Right lobe of liver (tissue), 6 donors: ENCODE results near the gene CERS6. TPM values are rescaled to one million over a fixed set of nuclear protein-coding genes. Genes with fewer than 3 reads are reported as not detected.
A peak's percentile ranks its signal among the peaks of the same experiment; 100 is the strongest.

Experiments used
- ATAC-seq, 4 donors: fragments of 200-7000 bp; cut with Tn5 transposase; one replicate each; pipeline ENCODE4 v1.9.1; 2020; ENCODE audit warnings: mild to moderate bottlenecking in 4 of 4, moderate library complexity in 4 of 4
- DNase-seq, 3 donors: peaks; one replicate each; pipeline ENCODE4 v3.0.0-alpha.2; 2020
- H3K27ac ChIP-seq, 3 donors: fragments of 200-600 bp; one replicate each; pipeline ENCODE4 v1.8.0; 2022
- H3K27me3 ChIP-seq, 2 donors: fragments of 200-600 bp; one replicate each; pipeline ENCODE4 v1.8.0; 2022
- H3K36me3 ChIP-seq, 4 donors: fragments of 200-600 bp; sonication (generic) in 1 of 4; one replicate each; pipeline versions ENCODE4 v1.5.1 to v1.8.0; 2017 to 2022; ENCODE audit warnings: control low read depth in 1 of 4
- H3K4me1 ChIP-seq, 4 donors: fragments of 200-600 bp; sonication (generic) in 1 of 4; one replicate each; pipeline versions ENCODE4 v1.5.1 to v1.8.0; 2017 to 2022; ENCODE audit warnings: control low read depth in 1 of 4
- H3K4me3 ChIP-seq, 3 donors: fragments of 200-600 bp; one replicate each; pipeline ENCODE4 v1.8.0; 2022
- H3K9me3 ChIP-seq, 4 donors: fragments of 200-600 bp; sonication (generic) in 1 of 4; one replicate each; pipeline versions ENCODE4 v1.5.1 to v1.8.0; 2017 to 2022; ENCODE audit warnings: control low read depth in 1 of 4
- POLR2A ChIP-seq: fragments of 450-650 bp; IDR thresholded peaks from one replicate; pipeline ENCODE4 v1.6.1; 2017; ENCODE audit warnings: antibody characterized with exemption, mild to moderate bottlenecking
- WGBS: methylation state at CpG from one replicate; pipeline ENCODE4 v1.1.6; 2018; ENCODE audit warnings: low coverage, low lambda C conversion rate; ENCODE audit not compliant: insufficient coverage; ENCODE audit errors: missing lambda C conversion rate; 5-methylcytosine and 5-hydroxymethylcytosine counted together
- intact Hi-C, 2 donors: fragments of 100-400 bp; cut with DNase I; formaldehyde crosslinking; loops; one replicate each; pipeline versions ENCODE4 v1.11.2 to v1.14.1; 2022
- total RNA-seq, 6 experiments: library from RNA; depleted of rRNA in 2 of 6; stranded (reverse); fragments of >200 nt in 2 of 6; fragmentation: NEBNext Ultra II Directional in 3 of 6; extraction: Animal tissue kit (Norgen Biotek cat#: 25700) in 3 of 6; gene quantifications; one replicate each; pipeline versions ENCODE4 v1.1.0 to v1.2.4, GENCODE V29; 2016 to 2023
- TF ChIP-seq, protein P1 (sequence below), 4 donors: fragments of 200-600 bp in 3 of 4; fragments of 450-650 bp in 1 of 4; IDR thresholded peaks; one replicate each; pipeline versions ENCODE4 v1.5.1 to v1.8.0; 2016 to 2022; ENCODE audit warnings: antibody characterized with exemption in 4 of 4, mild to moderate bottlenecking in 2 of 4
- donor health status: DM: no; HTN: yes; CAD: no.
- donor health status: DM: no; HTN: no; CAD: no.
- donor health status: DM: no; HTN: no; CAD: no.
- donor health status: DM: no; HTN: yes; CAD: no.
- donor health status: DM: no; HTN: yes; CAD: no.

CERS6 gene
- total RNA-seq, 6 experiments from 2014 or later, result 10.4 to 30.1 (median 15.6) TPM

GRCh38 chr2:168577885-168578284, 121.8 kb downstream of the CERS6 start:
- Histone ChIP-seq H3K4me3 (no peak overlapping the region), H3K36me3 (no peaks in the 10 kb centered on the region), H3K4me1 (no peaks in the 10 kb centered on the region), H3K9me3 (no peaks in the 10 kb centered on the region), H3K27me3 (no peaks in the 10 kb centered on the region), H3K27ac (no peak overlapping the region)
- TF ChIP-seq, protein P1, sequence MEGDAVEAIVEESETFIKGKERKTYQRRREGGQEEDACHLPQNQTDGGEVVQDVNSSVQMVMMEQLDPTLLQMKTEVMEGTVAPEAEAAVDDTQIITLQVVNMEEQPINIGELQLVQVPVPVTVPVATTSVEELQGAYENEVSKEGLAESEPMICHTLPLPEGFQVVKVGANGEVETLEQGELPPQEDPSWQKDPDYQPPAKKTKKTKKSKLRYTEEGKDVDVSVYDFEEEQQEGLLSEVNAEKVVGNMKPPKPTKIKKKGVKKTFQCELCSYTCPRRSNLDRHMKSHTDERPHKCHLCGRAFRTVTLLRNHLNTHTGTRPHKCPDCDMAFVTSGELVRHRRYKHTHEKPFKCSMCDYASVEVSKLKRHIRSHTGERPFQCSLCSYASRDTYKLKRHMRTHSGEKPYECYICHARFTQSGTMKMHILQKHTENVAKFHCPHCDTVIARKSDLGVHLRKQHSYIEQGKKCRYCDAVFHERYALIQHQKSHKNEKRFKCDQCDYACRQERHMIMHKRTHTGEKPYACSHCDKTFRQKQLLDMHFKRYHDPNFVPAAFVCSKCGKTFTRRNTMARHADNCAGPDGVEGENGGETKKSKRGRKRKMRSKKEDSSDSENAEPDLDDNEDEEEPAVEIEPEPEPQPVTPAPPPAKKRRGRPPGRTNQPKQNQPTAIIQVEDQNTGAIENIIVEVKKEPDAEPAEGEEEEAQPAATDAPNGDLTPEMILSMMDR (IDR thresholded peaks at IDR 0.05), result no peak
- TF ChIP-seq POLR2A, result no peak
- DNase-seq, result no peak
- intact Hi-C loops, result no loop called here
- peak in 3 of 4 donors; percentile 12 to 39 (median 34) for ATAC-seq
- WGBS, result 71% methylated on average over 5 of the region's 5 CpGs

DNA sequence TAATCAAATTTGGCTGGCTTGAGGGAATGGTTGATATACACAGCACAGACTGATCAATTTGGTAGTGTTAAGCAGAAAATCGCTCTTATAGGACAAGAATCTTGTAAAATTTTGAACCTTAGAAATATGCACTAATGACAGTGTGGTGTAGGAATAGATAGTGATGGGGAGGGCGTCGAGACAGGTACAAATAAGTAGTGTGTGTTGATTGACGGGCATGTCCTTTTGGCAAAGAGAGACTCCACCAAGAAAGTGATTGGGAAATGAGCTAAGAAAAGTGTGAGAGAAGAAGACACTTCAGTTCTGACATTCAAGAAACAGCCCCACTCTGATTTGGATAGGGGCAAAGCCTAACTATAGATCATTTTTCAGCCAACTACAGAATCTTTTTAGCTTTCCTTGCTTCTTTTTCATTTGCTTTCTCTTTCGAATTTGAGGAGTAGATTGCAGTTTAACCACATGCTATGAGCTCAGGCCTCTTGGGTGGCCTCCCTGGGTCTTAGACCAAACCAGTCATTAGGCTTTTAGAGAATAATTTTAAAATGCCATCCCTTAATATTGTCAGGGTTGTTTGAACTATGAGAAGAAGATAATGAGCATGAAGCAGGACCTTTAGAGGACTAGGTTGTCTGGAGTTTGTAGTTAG, 127.1 kb downstream of the CERS6 start:
- H3K4me1 ChIP-seq, result no peaks in the 10 kb centered on the region
- TF ChIP-seq POLR2A, result no peak
- TF ChIP-seq, protein P1 (IDR thresholded peaks at IDR 0.05), result no peak
- H3K27ac ChIP-seq, result no peak overlapping the region
- H3K27me3 ChIP-seq, result no peaks in the 10 kb centered on the region
- DNase-seq (no peak), ATAC-seq (peak in 2 of 4 donors; percentile 35 to 60)
- H3K9me3 ChIP-seq, result no peaks in the 10 kb centered on the region
- intact Hi-C loops, result no loop called here
- 78% methylated on average over 5 of the region's 5 CpGs for WGBS
- H3K36me3 ChIP-seq, result no peaks in the 10 kb centered on the region
- H3K4me3 ChIP-seq, result no peak overlapping the region

DNA sequence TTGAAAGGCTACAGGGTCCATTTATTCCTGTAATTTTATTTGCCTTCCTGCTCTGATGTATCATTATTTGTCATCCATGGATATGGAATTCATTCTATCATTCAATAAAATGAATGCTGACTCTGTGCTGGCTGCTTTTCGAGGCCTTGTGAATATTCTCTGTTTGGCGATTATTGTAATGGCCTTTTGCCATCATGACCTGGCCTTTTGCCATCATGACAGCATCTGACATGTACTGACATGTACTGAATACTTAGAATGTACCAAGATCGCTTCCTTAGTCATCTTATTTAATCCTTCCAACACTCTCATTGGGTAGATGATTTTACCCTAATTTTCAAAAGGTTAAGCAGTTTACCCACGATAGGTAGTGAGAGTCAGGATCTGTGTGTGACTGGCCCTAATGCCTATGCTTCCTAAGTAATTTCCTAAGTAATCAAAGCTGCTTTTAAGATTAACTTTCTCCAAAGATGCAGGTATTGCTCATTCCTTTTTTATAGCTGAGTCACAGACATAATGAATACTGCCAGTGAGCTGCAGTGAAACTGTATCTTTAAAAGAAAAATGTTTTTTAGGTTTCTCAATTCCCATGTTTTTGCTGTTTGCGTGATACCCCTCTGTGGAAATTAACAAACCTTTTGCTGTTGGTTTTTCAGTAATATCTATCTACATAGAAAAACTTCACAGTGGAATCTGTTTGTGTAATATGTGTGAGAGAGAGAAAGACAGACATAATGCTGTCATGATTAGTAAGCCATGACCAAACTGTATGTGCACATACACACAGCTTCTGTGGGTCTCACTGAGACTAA, 127.8 kb downstream of the CERS6 start:
- no peak for DNase-seq
- intact Hi-C loops, result no loop called here
- WGBS, result 55% methylated on average over 5 of the region's 5 CpGs
- Histone ChIP-seq H3K27ac (no peak overlapping the region), H3K4me3 (no peak overlapping the region), H3K27me3 (no peaks in the 10 kb centered on the region), H3K4me1 (no peaks in the 10 kb centered on the region), H3K36me3 (no peaks in the 10 kb centered on the region), H3K9me3 (no peaks in the 10 kb centered on the region)
- TF ChIP-seq, protein P1 (IDR thresholded peaks at IDR 0.05), result no peak
- no peak for TF ChIP-seq POLR2A
- peak in 2 of 4 donors; percentile 32 to 45 for ATAC-seq

DNA sequence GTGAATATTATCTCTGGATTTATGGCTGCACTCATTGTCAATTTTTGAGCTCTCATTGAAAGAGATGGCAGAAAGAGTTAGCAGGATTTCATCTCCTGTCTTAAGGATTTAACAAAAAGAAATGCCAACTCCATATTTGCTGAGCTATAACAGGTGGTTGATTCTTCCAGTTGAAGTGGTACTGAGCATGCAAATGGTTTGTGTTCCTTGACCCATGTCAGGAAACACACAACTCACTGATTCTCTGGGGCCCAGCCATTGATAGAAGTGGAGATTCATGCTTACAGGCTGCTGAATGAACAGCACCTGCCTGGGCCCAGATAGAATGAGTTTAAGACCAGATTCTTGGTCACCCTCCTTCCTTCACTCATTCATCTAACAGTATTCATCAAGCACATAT, 128.8 kb downstream of the CERS6 start:
- ATAC-seq, result no peak
- no peaks in the 10 kb centered on the region for H3K36me3 ChIP-seq
- H3K9me3 ChIP-seq, result no peaks in the 10 kb centered on the region
- no peak overlapping the region for H3K27ac ChIP-seq
- no peak overlapping the region for H3K4me3 ChIP-seq
- intact Hi-C loops, result no loop called here
- no peaks in the 10 kb centered on the region for H3K4me1 ChIP-seq
- DNase-seq, result no peak
- no peak for TF ChIP-seq POLR2A
- TF ChIP-seq, protein P1 (IDR thresholded peaks at IDR 0.05), result no peak
- H3K27me3 ChIP-seq, result no peaks in the 10 kb centered on the region
